BJ (cell line): ENCODE data around the gene RTKN. TPM values are rescaled to one million over a fixed set of nuclear protein-coding genes. Genes with fewer than 3 reads are reported as not detected.

ENCODE experiments used
- CTCF ChIA-PET: fragments of 350-600 bp; formaldehyde crosslinking; extraction: SDS; loops from one replicate; lab custom pipeline; 2021; ENCODE audit warnings: antibody characterized with exemption, inconsistent platforms; lab: Yijun Ruan, JAX
- POLR2A ChIA-PET: fragments of 300-600 bp; sonication (Branson Sonifier 250); formaldehyde crosslinking; extraction: SDS; loops from one replicate; lab custom pipeline; 2021; ENCODE audit warnings: antibody characterized with exemption; lab: Charles Lee
- DNase-seq: peaks from one replicate; pipeline ENCODE4 v3.0.0-alpha.2; 2011; ENCODE audit warnings: low read depth
- H3K27me3 ChIP-seq: 2 replicates; pipeline ENCODE4 v1.6.0; 2011; ENCODE audit warnings: low read length; ENCODE audit not compliant: control insufficient read depth, insufficient read depth
- H3K36me3 ChIP-seq: 2 replicates; pipeline ENCODE4 v1.5.1; 2011; ENCODE audit warnings: low read length; ENCODE audit not compliant: control insufficient read depth, insufficient read depth
- H3K4me3 ChIP-seq: 2 replicates; pipeline ENCODE4 v1.5.1; 2011; ENCODE audit warnings: low read depth, mild to moderate bottlenecking, control low read depth, low read length
- polyA plus RNA-seq: library from polyadenylated mRNA; depleted of rRNA; stranded (reverse); fragments of >200 nt; gene quantifications from 2 replicates; pipeline ENCODE4 v1.2.3, GENCODE V29; 2011
- TF ChIP-seq, protein P1 (sequence below): IDR thresholded peaks from 2 replicates; pipeline ENCODE4 v1.5.1; 2011; ENCODE audit warnings: low read depth, mild to moderate bottlenecking, control low read depth, inconsistent platforms, low read length, moderate library complexity; ENCODE audit not compliant: insufficient read depth

The RTKN gene
- polyA plus RNA-seq, 1 experiment, result 12.4 TPM

DNA sequence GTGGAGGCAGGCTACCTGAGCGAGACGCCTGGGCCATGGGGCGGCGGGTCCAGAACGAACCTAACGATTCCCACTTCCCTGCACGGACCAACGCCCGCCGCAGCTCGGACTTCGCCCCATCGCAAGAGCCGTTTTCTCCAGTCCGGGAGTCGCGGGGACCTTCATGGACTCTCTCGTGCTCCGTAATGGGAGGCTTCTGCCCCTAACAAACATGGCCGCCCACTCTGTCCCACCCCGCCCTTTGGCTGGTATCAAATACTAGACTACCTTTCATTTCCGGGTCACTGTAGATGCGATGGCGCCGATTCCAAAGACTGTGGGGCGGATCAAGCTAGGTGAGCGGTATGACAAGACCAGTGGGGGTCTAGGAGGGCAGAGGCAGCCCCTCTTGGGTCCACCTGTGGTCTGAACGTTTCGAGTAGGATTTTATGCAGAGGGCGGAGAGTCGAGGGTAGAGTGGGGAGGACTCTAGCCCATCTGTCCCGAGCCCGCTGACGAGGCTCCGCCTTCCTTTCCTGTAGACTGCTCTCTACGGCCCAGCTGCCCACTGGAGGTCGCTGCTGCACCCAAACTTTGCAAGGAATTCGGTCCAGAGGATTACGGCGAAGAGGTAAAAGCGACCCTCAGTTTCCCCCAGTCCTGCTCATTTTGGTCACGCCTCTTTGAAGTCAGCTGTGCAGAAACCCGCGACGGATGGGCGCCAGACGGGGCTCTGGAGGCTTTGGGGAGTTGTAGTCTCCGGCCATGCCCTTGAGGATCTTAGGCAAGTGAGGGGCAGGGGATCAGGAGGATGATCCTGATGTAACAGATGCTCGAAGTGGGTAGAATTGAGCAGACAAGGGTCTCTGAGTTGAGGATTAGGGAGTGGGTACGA is 41.3 kb upstream of the RTKN start, which contains the start of the genes CCDC142 and TTC31:
Gene CCDC142 (minus strand): TSS at position 198 of the 874 bp plus-strand sequence. CDS start 161 bp downstream, at position 37.
Gene TTC31 (plus strand): TSS at position 281 of the 874 bp plus-strand sequence. CDS start 15 bp downstream, at position 296.
- CTCF ChIA-PET, result interaction anchor here (0.8 to 8.1 kb wide), 21 partner anchors 10 to 148 kb away, joined by 3 to 149 read pairs (median 5); partner anchors contain the start of genes INO80B, LBX2 and MRPL53

DNA sequence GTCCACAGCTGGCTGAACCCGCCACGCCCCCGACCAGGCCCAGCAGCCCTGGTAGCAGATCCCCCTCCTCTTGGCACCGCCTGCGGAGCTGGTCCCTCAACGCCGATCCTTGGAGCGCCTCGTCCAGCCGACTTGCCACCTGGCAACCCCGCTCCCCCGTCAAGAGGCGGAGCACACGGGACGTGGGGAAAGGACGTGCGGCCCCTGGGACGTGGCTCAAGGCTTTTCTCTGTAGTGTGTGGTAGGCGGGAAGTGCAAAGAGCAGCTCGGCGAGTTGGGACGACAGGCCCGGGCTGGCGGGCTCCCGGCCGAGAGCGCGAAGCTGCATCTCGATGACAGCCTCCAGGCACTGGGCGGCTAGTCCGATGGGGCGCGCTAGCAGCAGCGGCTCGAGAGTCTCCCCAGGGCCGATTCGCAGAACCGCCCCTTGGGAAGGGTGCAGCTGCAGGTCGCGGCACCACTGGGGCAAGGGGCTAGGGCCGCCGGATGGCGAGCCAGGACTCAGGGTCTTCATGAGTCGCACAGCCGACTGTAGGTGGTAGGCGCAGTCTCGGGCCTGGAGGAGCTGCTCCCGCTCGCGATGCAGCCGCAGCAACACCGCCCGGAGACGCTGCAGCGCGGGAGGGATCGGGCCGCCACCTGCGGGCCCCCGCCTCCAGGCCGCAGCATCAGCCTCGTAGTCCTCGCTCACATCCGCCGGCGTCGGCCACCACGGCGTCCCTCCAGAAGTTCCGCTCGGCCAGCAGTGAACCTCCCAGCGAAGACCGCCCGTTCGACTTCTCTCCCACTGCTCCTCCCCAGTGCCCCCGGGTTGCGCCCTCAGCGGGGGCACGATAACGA is 40.4 kb upstream of the RTKN start:
- TF ChIP-seq, protein P1, sequence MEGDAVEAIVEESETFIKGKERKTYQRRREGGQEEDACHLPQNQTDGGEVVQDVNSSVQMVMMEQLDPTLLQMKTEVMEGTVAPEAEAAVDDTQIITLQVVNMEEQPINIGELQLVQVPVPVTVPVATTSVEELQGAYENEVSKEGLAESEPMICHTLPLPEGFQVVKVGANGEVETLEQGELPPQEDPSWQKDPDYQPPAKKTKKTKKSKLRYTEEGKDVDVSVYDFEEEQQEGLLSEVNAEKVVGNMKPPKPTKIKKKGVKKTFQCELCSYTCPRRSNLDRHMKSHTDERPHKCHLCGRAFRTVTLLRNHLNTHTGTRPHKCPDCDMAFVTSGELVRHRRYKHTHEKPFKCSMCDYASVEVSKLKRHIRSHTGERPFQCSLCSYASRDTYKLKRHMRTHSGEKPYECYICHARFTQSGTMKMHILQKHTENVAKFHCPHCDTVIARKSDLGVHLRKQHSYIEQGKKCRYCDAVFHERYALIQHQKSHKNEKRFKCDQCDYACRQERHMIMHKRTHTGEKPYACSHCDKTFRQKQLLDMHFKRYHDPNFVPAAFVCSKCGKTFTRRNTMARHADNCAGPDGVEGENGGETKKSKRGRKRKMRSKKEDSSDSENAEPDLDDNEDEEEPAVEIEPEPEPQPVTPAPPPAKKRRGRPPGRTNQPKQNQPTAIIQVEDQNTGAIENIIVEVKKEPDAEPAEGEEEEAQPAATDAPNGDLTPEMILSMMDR, result no peak
- ChIA-PET CTCF (interaction anchor here (0.8 to 8.1 kb wide), 19 partner anchors 9 to 147 kb away, joined by 3 to 149 read pairs (median 5); partner anchors contain the start of genes INO80B, LBX2 and MRPL53), POLR2A (no interaction called here)
- DNase-seq, result no peak
- H3K36me3 ChIP-seq, result peaks cover 8% of the 10 kb centered on the region
- H3K4me3 ChIP-seq, result peak overlapping the region; percentile 91
- H3K27me3 ChIP-seq, result no peaks in the 10 kb centered on the region

More for the DNA sequence above, 41.3 kb upstream of the RTKN start, which contains the start of the genes CCDC142 and TTC31:
- TF ChIP-seq, protein P1, result peak; percentile 92
- Histone ChIP-seq H3K27me3 (no peaks in the 10 kb centered on the region), H3K36me3 (peaks cover 4% of the 10 kb centered on the region), H3K4me3 (peak within 1 kb of the TSS; percentile 91)
- POLR2A ChIA-PET, result interaction anchor here (0.6 kb wide), 1 partner anchor 14 kb away, joined by 5 read pairs; no protein-coding TSS in a partner anchor
- peak; percentile 74 for DNase-seq

DNA sequence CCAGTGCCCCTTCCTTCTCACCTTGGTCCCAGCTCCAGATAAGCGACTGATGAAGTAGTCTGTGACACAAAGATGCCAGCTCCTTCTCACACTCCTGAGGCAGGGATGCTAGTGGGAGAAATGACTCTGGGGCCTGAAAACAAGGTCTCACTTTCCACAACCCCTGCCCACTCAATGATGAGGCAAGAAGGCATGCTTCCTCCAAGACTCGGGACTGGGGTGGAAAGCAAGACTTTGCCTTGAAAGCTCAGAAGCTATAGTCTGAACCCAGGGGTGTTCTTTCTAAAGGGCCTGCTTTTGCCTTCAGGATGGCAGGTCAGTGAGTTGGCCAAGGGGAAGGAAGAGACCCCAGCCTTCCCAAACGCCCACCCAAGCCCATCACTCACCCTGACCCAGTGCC is 39.7 kb upstream of the RTKN start:
- POLR2A ChIA-PET, result no interaction called here
- Histone ChIP-seq H3K36me3 (peaks cover 8% of the 10 kb centered on the region), H3K27me3 (no peaks in the 10 kb centered on the region), H3K4me3 (peak overlapping the region; percentile 91)
- CTCF ChIA-PET, result interaction anchor here (1.4 to 8.1 kb wide), 7 partner anchors 8 to 146 kb away, joined by 3 to 149 read pairs (median 10); partner anchors contain the start of gene MRPL53
- no peak for DNase-seq
- TF ChIP-seq, protein P1, result no peak

DNA sequence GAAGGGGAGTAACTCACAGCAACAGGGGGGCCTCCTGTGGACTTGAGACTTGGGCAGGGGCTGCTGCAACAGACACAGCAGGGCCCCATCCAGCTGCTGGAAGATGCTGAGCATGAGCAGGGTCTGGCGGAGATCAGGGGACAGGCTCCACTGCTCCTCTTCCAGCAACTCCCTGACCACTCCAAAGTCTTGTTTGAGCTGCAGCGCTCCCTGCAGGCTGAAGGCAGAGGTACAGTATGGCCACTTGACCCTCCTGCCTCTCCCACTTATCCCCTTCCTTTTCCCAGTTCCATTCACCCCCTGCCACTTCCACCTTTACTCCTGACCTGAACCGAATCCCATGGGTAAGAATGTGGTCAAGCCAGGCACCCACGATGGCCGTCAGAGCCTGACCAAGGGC is 33.2 kb upstream of the RTKN start:
- TF ChIP-seq, protein P1, result peak; percentile 17; the same call in 1 of the 2 replicates
- Histone ChIP-seq H3K4me3 (no peak overlapping the region), H3K27me3 (no peaks in the 10 kb centered on the region), H3K36me3 (peaks cover 17% of the 10 kb centered on the region)
- ChIA-PET CTCF (interaction anchor here (1.1 to 2.7 kb wide), 3 partner anchors 7 to 111 kb away, joined by 3 to 10 read pairs (median 3); partner anchors contain the start of genes CCDC142 and TTC31), POLR2A (no interaction called here)
- DNase-seq, result no peak
